HFF-Myc (cell line): Measurements from ENCODE around the gene DNAJB11.

ENCODE experiments used
- DNase-seq: peaks from one replicate; pipeline ENCODE4 v3.0.0-alpha.2; 2011; ENCODE audit warnings: low read depth; ENCODE audit errors: extremely low read depth
- H3K4me3 ChIP-seq: replicated peaks from 2 replicates; pipeline ENCODE4 v1.5.1; 2011; ENCODE audit warnings: low read depth, mild to moderate bottlenecking, control low read depth, low read length
- CTCF ChIP-seq: IDR thresholded peaks from 2 replicates; pipeline ENCODE4 v1.5.1; 2012; ENCODE audit warnings: mild to moderate bottlenecking, low read depth, low read length, control low read depth; ENCODE audit errors: missing control alignments

The DNAJB11 gene

GRCh38 chr3:186570096-186570940, at the start of gene DNAJB11:
Gene DNAJB11 (plus strand): TSS chr3:186570720. CDS start chr3:186570898, 178 bp downstream.
- DNase-seq, result peak; percentile 99
- no peak for TF ChIP-seq CTCF
- peak within 1 kb of the TSS; percentile 93 for H3K4me3 ChIP-seq

GRCh38 chr3:186520957-186521842, 49.3 kb upstream of the DNAJB11 start:
- no peak for TF ChIP-seq CTCF
- DNase-seq, result no peak
- no peak overlapping the region for H3K4me3 ChIP-seq

GRCh38 chr3:186523022-186523421, 47.5 kb upstream of the DNAJB11 start:
- TF ChIP-seq CTCF, result no peak
- H3K4me3 ChIP-seq, result no peak overlapping the region
- no peak for DNase-seq

GRCh38 chr3:186523434-186523833, 47.1 kb upstream of the DNAJB11 start:
- H3K4me3 ChIP-seq, result no peak overlapping the region
- no peak for TF ChIP-seq CTCF
- no peak for DNase-seq

- no peak for TF ChIP-seq CTCF
- no peak for DNase-seq
- H3K4me3 ChIP-seq, result no peak overlapping the region
Measured at GRCh38 chr3:186524616-186525015, 45.9 kb upstream of the DNAJB11 start.

- H3K4me3 ChIP-seq, result no peak overlapping the region
- no peak for TF ChIP-seq CTCF
- no peak for DNase-seq
Measured at GRCh38 chr3:186525369-186526255, 44.9 kb upstream of the DNAJB11 start.
